ENCODE data around the gene IMP4. TPM values are rescaled to one million over a fixed set of nuclear protein-coding genes. Genes with fewer than 3 reads are reported as not detected.

IMP4 gene
- total and polyA plus RNA-seq, 2 experiments from 2014 or later: 79.1 to 109 TPM

- Histone ChIP-seq H3K9ac (no peak overlapping the region), H3K9me3 (ENCODE audit: low read depth) (no peaks in the 10 kb centered on the region), H2AFZ (no peak overlapping the region), H3K4me3 (no peak overlapping the region), H3F3A (ENCODE audit: insufficient read depth) (no peaks in the 10 kb centered on the region), H4K20me1 (ENCODE audit: insufficient read depth) (no peaks in the 10 kb centered on the region), H3K9me2 (ENCODE audit: insufficient read depth) (no peaks in the 10 kb centered on the region), H3K27me3 (replicated peaks; ENCODE audit: insufficient read depth) (peaks cover 5% of the 10 kb centered on the region; the same call in 1 of the 2 replicates), H3K27ac (no peak overlapping the region), H3K4me2 (ENCODE audit: unreplicated experiment) (no peak overlapping the region), H3K79me2 (ENCODE audit: insufficient read depth) (no peaks in the 10 kb centered on the region), H3K4me1 (ENCODE audit: insufficient read depth) (no peaks in the 10 kb centered on the region), H3K36me3 (ENCODE audit: low read depth) (no peaks in the 10 kb centered on the region)
- no peak for DNase-seq
- in situ Hi-C loops (cut with MboI): no loop called here
- TF ChIP-seq EZH2phosphoT487 (IDR thresholded peaks at IDR 0.05; ENCODE audit: insufficient read depth, low read depth): no peak
- no peak for TF ChIP-seq EZH2 (IDR thresholded peaks at IDR 0.05; ENCODE audit: insufficient read depth, poor library complexity, severe bottlenecking)
Observed at GRCh38 chr2:130303169-130303568, 39.5 kb upstream of the IMP4 start.

- WGBS, 2 experiments (ENCODE audit: low coverage in 1 of 2, low lambda C conversion rate in 2 of 2, missing lambda C conversion rate in 2 of 2): 55 to 67% methylated on average over 3 of the region's 3 CpGs
Observed at GRCh38 chr2:130304726-130305125, 38.0 kb upstream of the IMP4 start.

DNA sequence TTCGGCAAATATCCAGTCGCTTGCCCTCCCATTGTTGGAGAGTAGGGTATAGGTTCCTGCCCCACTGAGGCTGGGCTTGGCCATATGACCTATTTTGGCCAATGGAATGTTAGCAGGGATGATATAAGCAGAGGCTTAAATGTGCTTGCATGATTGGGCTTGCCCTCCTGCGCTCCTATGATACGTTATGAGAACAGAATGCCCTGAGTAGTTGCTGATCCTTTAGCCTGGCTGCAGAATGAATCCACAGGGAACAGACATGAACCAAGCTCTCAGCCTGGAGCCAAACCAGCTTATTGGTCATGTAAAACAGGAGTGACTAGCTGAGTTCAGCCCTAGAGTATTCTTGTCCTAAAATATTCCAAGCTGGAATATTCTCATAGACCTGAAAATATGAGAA, 34.8 kb upstream of the IMP4 start:
- in situ Hi-C loops (cut with MboI): no loop called here
- Histone ChIP-seq H3K4me1 (ENCODE audit: insufficient read depth) (no peaks in the 10 kb centered on the region), H3K36me3 (ENCODE audit: low read depth) (no peaks in the 10 kb centered on the region), H3K9me3 (ENCODE audit: low read depth) (no peaks in the 10 kb centered on the region), H3K27me3 (replicated peaks; ENCODE audit: insufficient read depth) (no peaks in the 10 kb centered on the region), H3K27ac (no peak overlapping the region), H3F3A (ENCODE audit: insufficient read depth) (no peaks in the 10 kb centered on the region), H3K4me3 (no peak overlapping the region), H4K20me1 (ENCODE audit: insufficient read depth) (no peaks in the 10 kb centered on the region), H3K79me2 (ENCODE audit: insufficient read depth) (no peaks in the 10 kb centered on the region), H3K4me2 (ENCODE audit: unreplicated experiment) (no peak overlapping the region), H3K9me2 (ENCODE audit: insufficient read depth) (no peaks in the 10 kb centered on the region), H3K9ac (no peak overlapping the region), H2AFZ (no peak overlapping the region)
- TF ChIP-seq EZH2 (IDR thresholded peaks at IDR 0.05; ENCODE audit: insufficient read depth, poor library complexity, severe bottlenecking): no peak
- no peak for TF ChIP-seq EZH2phosphoT487 (IDR thresholded peaks at IDR 0.05; ENCODE audit: insufficient read depth, low read depth)
- no peak for DNase-seq
- 16 to 29% methylated on average over 4 of the region's 4 CpGs for WGBS, 2 experiments (ENCODE audit: low coverage in 1 of 2, low lambda C conversion rate in 2 of 2, missing lambda C conversion rate in 2 of 2)

More at GRCh38 chr2:130304726-130305125, 38.0 kb upstream of the IMP4 start:
- Histone ChIP-seq H3K9ac (no peak overlapping the region), H3K27me3 (replicated peaks; ENCODE audit: insufficient read depth) (no peaks in the 10 kb centered on the region), H2AFZ (no peak overlapping the region), H3K9me2 (ENCODE audit: insufficient read depth) (no peaks in the 10 kb centered on the region), H3K4me1 (ENCODE audit: insufficient read depth) (no peaks in the 10 kb centered on the region), H3F3A (ENCODE audit: insufficient read depth) (no peaks in the 10 kb centered on the region), H3K4me2 (ENCODE audit: unreplicated experiment) (no peak overlapping the region), H4K20me1 (ENCODE audit: insufficient read depth) (no peaks in the 10 kb centered on the region), H3K27ac (no peak overlapping the region), H3K4me3 (no peak overlapping the region), H3K9me3 (ENCODE audit: low read depth) (no peaks in the 10 kb centered on the region), H3K36me3 (ENCODE audit: low read depth) (no peaks in the 10 kb centered on the region), H3K79me2 (ENCODE audit: insufficient read depth) (no peaks in the 10 kb centered on the region)
- DNase-seq: no peak
- in situ Hi-C loops (cut with MboI): no loop called here
- no peak for TF ChIP-seq EZH2 (IDR thresholded peaks at IDR 0.05; ENCODE audit: insufficient read depth, poor library complexity, severe bottlenecking)
- no peak for TF ChIP-seq EZH2phosphoT487 (IDR thresholded peaks at IDR 0.05; ENCODE audit: insufficient read depth, low read depth)

DNA sequence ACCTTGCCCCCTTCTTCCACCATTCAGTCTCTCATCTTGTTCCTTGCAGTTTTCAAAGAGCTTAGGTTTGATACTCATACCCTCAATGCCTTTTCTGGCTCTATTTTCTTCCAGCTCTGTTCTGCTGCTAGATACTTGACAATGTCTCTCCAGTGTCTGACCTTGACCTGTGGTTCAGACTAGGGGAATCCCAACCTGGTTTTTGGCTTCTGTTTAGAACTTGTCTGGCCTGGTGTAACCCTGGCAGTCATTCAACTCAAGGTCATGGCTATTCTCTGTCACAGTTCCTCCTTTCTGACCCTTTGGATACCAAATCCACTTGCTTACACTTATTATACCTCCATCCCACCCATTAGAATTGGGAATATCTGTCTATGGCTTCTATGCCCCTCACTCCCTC, 31.8 kb upstream of the IMP4 start:
- no peak overlapping the region for H3K9ac ChIP-seq
- in situ Hi-C loops (cut with MboI): no loop called here
- H3K27me3 ChIP-seq (replicated peaks; ENCODE audit: insufficient read depth): no peaks in the 10 kb centered on the region
- H4K20me1 ChIP-seq (ENCODE audit: insufficient read depth): no peaks in the 10 kb centered on the region
- H3K4me2 ChIP-seq (ENCODE audit: unreplicated experiment): no peak overlapping the region
- no peaks in the 10 kb centered on the region for H3F3A ChIP-seq (ENCODE audit: insufficient read depth)
- TF ChIP-seq EZH2phosphoT487 (IDR thresholded peaks at IDR 0.05; ENCODE audit: insufficient read depth, low read depth) (no peak), EZH2 (IDR thresholded peaks at IDR 0.05; ENCODE audit: insufficient read depth, poor library complexity, severe bottlenecking) (no peak)
- H3K36me3 ChIP-seq (ENCODE audit: low read depth): no peaks in the 10 kb centered on the region
- no peak overlapping the region for H3K27ac ChIP-seq
- no peak for DNase-seq
- H3K79me2 ChIP-seq (ENCODE audit: insufficient read depth): no peaks in the 10 kb centered on the region
- no peak overlapping the region for H3K4me3 ChIP-seq
- H3K9me3 ChIP-seq (ENCODE audit: low read depth): no peaks in the 10 kb centered on the region
- no peak overlapping the region for H2AFZ ChIP-seq
- no peaks in the 10 kb centered on the region for H3K4me1 ChIP-seq (ENCODE audit: insufficient read depth)
- H3K9me2 ChIP-seq (ENCODE audit: insufficient read depth): no peaks in the 10 kb centered on the region

DNA sequence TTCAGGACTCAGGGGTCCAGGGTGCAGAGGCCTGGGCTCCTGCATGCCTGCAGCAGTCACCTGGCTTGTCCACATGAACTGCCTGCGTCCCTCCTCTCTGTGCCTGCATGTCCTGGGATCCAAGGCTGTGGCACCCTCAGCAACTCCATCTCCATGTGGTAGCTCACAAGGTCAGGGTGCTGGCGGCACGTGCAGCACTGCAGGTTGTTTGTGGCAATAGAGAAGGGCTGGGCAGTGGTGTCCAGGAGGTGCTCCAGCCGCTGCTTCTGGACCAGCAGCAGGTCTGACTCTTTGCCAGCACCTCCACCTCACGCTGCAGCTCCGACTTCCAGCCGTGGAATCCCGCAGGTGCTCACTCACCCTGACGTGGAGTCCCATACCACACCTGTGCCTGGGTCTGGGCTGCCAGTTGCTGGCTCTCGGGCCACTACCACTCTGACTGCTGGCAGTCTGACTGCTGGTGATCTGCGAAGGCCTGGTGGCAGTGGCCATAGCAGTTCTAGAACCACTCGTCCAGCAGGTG, 28.8 kb upstream of the IMP4 start:
- WGBS, 2 experiments (ENCODE audit: low coverage in 1 of 2, low lambda C conversion rate in 2 of 2, missing lambda C conversion rate in 2 of 2): 44 to 61% methylated on average over 12 of the region's 12 CpGs

More for the DNA sequence above, 28.8 kb upstream of the IMP4 start:
- Histone ChIP-seq H3K4me2 (ENCODE audit: unreplicated experiment) (no peak overlapping the region), H3K9me2 (ENCODE audit: insufficient read depth) (no peaks in the 10 kb centered on the region), H3K9ac (no peak overlapping the region), H3K9me3 (ENCODE audit: low read depth) (no peaks in the 10 kb centered on the region), H2AFZ (no peak overlapping the region), H3K79me2 (ENCODE audit: insufficient read depth) (no peaks in the 10 kb centered on the region), H3K27me3 (replicated peaks; ENCODE audit: insufficient read depth) (no peaks in the 10 kb centered on the region), H3F3A (ENCODE audit: insufficient read depth) (no peaks in the 10 kb centered on the region), H3K36me3 (ENCODE audit: low read depth) (no peaks in the 10 kb centered on the region), H3K4me3 (no peak overlapping the region), H3K4me1 (ENCODE audit: insufficient read depth) (no peaks in the 10 kb centered on the region), H4K20me1 (ENCODE audit: insufficient read depth) (no peaks in the 10 kb centered on the region), H3K27ac (no peak overlapping the region)
- in situ Hi-C loops (cut with MboI): no loop called here
- no peak for DNase-seq
- TF ChIP-seq EZH2 (IDR thresholded peaks at IDR 0.05; ENCODE audit: insufficient read depth, poor library complexity, severe bottlenecking) (no peak), EZH2phosphoT487 (IDR thresholded peaks at IDR 0.05; ENCODE audit: insufficient read depth, low read depth) (no peak)

Measured in GM23248 (cell line).